Breast epithelium (tissue), 3 donors: ENCODE data around the gene HSD3B2.

Source experiments
- CTCF ChIP-seq, 3 donors: fragments of 450-650 bp; IDR thresholded peaks; one replicate each; pipeline ENCODE4 v1.5.1; 2016 to 2017; ENCODE audit warnings: antibody characterized with exemption in 3 of 3, mild to moderate bottlenecking in 3 of 3, moderate library complexity in 3 of 3
- POLR2AphosphoS5 ChIP-seq, 3 donors: sonication (generic); formaldehyde crosslinking; IDR thresholded peaks; one replicate each; pipeline ENCODE4 v1.6.1; 2017; ENCODE audit warnings: antibody characterized with exemption in 3 of 3

GRCh38 chr1:119466445-119466844, 51.5 kb downstream of the HSD3B2 start:
- TF ChIP-seq CTCF (IDR thresholded peaks at IDR 0.05): no peak
- no peak for TF ChIP-seq POLR2AphosphoS5 (IDR thresholded peaks at IDR 0.05)
